Activated naive CD4-positive, alpha-beta T cell treated with anti-CD3 and anti-CD28 coated beads, Interleukin-2, amount 50 U/mL, for 72 hours (primary cell): ENCODE results near the gene SLCO2A1. TPM values are rescaled to one million over a fixed set of nuclear protein-coding genes. Genes with fewer than 3 reads are reported as not detected.

ENCODE experiments used
- ATAC-seq, 2 donors: fragments of 150-1000 bp; cut with Tn5 transposase; 2 replicates each; pipeline ENCODE4 v1.10.0; 2021; ENCODE audit warnings: mild to moderate bottlenecking in 2 of 2, moderate library complexity in 2 of 2
- DNase-seq, 2 donors: peaks; one replicate each; pipeline ENCODE4 v3.0.0; 2021 to 2022; ENCODE audit warnings: low spot score in 2 of 2
- H3K27ac Mint-ChIP-seq, 2 donors: one replicate each; pipeline ENCODE4 v1.8.0; 2022; ENCODE audit warnings: mild to moderate bottlenecking in 2 of 2, mixed read lengths in 2 of 2
- H3K36me3 Mint-ChIP-seq, 2 donors: one replicate each; pipeline ENCODE4 v1.8.0; 2022; ENCODE audit warnings: mixed read lengths in 2 of 2
- H3K9me3 Mint-ChIP-seq, 2 donors: one replicate each; pipeline ENCODE4 v1.8.0; 2022; ENCODE audit warnings: mixed read lengths in 2 of 2
- total RNA-seq, 2 donors: library from RNA; stranded (reverse); gene quantifications; one replicate each; pipeline ENCODE4 v1.2.3, GENCODE V29; 2022

Gene SLCO2A1
- total RNA-seq, 2 donors from 2014 or later: not detected

DNA sequence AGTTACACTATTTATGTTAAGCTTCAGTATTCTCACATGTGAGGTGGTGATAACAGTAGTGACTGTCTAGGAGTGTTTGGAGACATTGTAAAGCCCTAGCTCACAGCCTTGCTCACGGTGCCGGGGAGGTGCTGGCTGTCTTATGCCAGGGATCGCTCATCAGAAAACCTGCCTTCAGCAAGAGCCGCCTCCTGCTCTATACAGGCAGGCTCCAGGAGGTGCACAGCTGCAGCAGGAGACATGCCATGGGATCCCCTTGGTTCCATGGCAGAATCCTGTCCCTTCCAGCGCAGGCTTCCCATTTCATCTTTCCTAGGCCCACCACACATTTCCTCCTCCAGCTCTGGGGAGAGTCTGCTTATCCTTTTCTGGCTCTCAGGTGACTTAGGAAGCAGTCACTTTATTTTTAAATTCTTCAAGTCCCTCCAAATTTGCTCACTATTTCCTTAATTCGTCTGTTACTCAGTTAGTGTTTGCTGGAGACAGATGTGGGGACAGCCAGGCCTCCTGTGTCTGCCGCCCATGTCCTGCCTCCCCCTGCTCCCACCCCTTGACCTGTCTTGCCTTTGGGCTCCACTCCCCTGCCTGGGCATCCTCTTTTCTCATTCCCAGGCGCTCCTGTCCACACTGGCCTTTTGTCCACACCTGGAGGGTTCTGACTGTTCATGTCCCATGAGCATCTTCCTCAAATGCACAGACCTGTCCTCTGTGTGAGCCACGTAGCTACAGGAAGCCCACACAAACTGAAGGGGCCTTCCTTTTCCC, 31.7 kb downstream of the SLCO2A1 start:
- Mint-ChIP-seq H3K9me3 (no peaks in the 10 kb centered on the region), H3K36me3 (no peaks in the 10 kb centered on the region), H3K27ac (no peak overlapping the region)
- DNase-seq (no peak), ATAC-seq (no peak)

DNA sequence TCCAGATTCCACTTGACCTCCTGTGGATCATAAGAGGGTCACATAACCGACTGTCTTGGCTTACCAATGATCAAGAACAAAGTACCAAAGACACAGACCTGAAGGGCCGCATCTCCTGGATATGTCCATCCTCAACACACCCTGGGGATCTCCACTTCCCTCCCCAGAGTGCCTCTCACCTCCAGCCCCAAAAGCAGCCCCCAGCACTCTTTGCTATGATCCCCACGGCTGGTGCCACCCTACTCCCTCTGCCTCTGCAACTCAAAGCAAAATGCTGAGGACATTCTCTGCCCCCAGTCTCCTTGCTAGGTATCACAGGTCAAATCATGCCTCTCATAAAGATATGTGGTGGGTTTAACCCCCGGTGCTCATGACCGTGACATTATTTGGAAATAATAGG, 32.7 kb downstream of the SLCO2A1 start:
- no peaks in the 10 kb centered on the region for H3K9me3 Mint-ChIP-seq
- ATAC-seq (no peak), DNase-seq (no peak)
- no peaks in the 10 kb centered on the region for H3K36me3 Mint-ChIP-seq
- no peak overlapping the region for H3K27ac Mint-ChIP-seq

DNA sequence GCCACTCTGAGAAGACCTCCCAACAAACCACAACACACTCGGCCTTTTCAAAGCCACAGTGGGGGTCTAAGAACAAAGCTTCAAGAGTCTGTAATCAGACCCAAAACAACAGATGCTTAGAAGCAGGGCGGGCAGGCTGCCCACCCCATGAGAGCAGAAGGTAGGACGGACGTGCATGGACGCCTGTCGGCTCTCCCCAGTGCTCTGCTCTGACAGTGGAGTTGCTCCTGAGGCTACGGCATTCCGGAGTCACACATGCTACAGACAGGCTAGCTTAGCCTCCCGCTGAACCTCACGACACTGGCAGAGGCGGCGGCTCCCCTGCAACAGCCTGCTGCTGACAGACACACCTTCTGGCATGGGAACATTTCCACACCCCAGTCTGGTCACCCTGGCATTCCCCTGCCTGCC, 33.5 kb downstream of the SLCO2A1 start:
- Mint-ChIP-seq H3K36me3 (no peaks in the 10 kb centered on the region), H3K9me3 (no peaks in the 10 kb centered on the region), H3K27ac (no peak overlapping the region)
- no peak for ATAC-seq
- no peak for DNase-seq

DNA sequence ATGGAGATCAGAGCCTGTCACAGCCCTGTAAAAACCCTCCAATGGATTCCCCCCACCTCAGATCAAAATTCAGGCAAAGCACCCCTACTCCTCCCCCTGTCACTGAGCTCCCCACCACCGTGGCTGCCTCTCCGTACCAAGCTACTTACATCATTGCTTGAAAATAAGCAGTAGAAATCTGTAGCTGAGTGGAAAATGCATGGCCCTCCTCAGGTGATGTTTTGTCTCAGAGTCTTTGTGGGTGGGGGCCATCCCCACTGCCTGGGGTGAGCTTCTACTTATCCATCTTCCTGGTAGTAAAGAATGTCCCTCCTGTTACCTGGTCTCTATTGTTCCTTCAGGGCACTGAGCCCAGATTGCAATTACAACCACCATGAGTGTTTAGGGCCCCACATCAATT, 34.5 kb downstream of the SLCO2A1 start:
- no peaks in the 10 kb centered on the region for H3K9me3 Mint-ChIP-seq
- H3K36me3 Mint-ChIP-seq: no peaks in the 10 kb centered on the region
- no peak for DNase-seq
- no peak overlapping the region for H3K27ac Mint-ChIP-seq
- ATAC-seq: no peak

DNA sequence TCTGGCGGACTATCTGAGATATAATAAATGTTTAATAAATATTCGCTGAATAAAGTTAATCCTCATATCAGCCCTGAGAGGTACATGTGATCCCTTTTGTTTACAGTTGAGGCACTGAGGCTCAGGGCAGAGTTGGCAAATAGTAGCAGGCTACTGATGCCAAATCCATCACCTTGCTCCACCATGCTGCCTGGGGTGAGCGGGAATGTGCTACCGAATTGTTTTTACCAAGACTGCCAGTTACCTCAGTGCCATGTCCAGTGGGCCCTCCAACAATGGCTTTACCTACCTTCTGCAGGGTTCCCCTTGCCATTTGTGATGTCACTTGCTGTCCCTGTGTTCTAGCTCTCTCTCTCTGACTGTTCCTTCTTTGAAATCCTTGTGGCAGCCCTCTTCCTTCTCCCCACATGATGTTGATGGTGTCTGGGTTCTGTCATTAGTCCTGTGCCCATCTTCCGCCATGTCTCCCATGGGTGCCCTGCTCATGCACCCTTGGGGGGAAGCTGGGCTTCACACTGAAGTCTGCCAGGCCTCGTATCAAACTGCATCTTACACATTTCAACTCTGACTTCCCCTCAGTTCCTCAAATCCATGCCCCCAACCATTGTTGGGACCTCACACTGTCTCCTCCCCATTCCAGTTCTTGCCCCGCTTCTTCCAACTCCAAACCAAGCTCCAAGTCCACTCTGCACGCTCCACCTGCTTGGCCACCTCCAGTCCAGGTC, 35.4 kb downstream of the SLCO2A1 start:
- ATAC-seq (no peak), DNase-seq (no peak)
- Mint-ChIP-seq H3K27ac (no peak overlapping the region), H3K9me3 (no peaks in the 10 kb centered on the region), H3K36me3 (no peaks in the 10 kb centered on the region)

DNA sequence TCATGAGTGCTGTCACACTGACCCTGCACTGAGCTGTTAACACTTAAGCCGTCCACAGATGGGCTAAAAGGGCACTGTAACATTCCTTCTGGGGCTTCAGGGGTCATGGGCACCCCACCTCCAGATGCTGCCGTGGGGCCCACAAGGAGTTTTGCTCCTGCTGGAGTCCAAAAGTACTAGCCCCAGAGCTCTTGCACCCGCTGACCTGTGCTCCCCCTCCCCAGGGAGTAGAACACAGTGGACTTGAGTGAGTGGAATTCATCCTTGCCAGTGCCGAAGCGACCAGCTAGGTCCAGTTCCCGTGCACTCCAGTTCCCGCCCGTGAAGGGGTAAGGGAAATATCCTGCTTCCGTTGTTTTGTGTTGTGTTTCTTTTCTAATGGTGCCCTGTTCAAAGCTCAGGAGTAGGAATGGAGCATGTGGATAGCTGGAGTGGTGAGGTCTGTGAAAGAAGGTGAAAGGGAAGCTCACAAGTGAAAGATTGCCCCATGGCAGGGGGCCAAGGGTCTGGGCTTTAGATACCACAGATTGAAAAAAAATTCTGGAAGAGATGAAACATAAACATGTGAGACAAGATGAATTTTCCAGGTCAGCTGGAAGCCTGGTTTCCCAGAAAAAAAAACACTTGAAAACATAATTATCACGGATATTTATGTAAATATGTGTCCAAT, 36.6 kb downstream of the SLCO2A1 start:
- H3K27ac Mint-ChIP-seq: no peak overlapping the region
- ATAC-seq: no peak
- no peaks in the 10 kb centered on the region for H3K9me3 Mint-ChIP-seq
- DNase-seq: no peak
- H3K36me3 Mint-ChIP-seq: no peaks in the 10 kb centered on the region

DNA sequence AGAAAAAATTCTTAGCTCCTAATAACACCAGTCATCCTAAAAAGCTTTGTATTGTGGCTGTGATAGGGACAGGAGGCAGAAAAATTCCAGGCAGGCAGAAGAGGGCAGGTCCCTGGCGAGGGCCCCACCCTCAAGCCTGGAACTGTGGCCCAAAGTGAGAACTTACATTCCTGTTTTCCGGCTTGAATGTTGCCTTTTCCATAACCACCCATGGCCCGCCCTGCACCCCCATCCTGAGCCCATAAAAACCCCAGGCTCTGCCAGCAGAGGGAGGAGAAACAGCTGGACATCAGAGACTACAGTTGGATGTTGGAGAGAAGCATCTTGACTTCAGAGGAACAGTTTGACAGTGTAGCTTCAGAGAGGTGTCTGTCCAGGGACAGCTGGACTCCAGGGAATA, 37.3 kb downstream of the SLCO2A1 start:
- Mint-ChIP-seq H3K9me3 (no peaks in the 10 kb centered on the region), H3K36me3 (no peaks in the 10 kb centered on the region), H3K27ac (no peak overlapping the region)
- ATAC-seq: no peak
- DNase-seq: no peak

DNA sequence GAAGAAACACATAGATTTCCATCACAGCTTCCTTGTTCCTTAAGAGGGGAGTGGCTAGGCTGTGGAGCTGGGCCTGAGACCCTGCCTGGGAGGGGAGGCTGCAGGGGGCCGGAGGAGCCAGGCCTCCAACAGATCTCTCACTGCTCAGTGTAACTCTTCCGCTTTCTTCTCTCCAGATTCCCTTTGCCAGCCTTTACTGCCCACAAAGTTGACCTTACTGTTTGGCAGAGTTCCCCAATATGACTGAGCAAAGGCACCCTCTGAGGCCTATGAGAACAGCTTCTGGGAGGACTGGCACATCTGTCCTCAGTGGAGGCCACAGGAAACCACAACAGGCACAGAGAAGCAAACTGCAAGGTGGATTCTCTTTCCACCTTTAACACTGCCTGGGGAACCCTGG, 38.1 kb downstream of the SLCO2A1 start:
- Mint-ChIP-seq H3K9me3 (no peaks in the 10 kb centered on the region), H3K36me3 (no peaks in the 10 kb centered on the region), H3K27ac (no peak overlapping the region)
- DNase-seq: no peak
- ATAC-seq: no peak

DNA sequence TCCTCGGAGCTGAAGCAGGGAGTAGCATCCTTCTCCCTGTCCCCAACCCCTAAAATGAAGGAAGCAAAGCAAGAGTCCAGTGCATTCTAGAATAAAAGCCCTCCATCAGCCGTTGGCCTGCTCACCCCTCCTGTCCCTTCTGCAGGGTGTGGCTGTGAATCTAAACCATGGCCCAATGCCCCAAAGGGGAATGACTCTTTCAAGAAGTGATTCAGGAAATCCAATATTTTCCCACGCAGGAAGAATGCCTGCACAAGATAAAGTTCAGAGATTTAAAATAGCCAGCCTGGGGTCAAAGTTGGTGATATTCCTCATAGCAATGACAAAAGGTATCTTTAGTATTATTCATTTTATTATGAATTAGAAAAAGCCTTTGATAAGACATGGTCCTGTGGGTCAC, 38.5 kb downstream of the SLCO2A1 start:
- Mint-ChIP-seq H3K27ac (no peak overlapping the region), H3K36me3 (no peaks in the 10 kb centered on the region), H3K9me3 (no peaks in the 10 kb centered on the region)
- no peak for DNase-seq
- ATAC-seq: no peak

DNA sequence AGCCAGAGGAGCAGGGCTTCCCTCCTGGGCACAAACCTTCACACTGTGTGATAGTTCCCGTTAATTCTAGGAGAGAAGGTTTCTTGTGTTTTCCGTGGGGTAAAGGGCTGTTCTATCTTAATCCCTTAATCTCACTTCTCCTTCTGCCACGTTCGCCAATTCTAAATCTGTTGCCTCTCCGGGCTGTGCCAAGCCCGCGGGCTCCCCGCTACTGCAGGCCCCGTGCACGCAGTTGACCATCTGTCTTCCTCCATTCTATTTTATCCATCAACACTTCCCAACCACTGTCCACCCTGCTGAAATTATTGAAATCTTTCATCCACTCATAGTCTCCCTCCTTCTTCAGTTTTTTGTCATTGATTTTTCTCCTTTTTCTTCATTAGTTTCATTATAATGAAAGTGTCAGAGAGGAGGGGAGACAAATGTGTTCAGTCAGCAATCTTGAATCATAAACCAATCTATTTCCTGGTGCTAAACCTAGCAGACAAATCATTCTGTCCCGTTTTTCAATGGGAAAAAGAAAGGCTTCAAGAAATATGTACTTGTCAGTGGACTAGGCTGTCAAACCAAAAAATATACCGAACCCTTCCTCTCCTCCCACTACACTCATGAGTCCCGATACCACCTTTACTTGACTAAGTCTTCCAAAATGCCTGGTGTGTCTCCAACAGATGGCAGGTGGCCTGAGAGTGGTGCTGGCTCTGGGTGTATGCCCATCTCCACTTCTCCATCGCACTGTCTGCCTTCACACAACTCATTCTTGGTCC, 39.6 kb downstream of the SLCO2A1 start:
- Mint-ChIP-seq H3K27ac (no peak overlapping the region), H3K36me3 (no peaks in the 10 kb centered on the region), H3K9me3 (no peaks in the 10 kb centered on the region)
- DNase-seq (no peak), ATAC-seq (no peak)

DNA sequence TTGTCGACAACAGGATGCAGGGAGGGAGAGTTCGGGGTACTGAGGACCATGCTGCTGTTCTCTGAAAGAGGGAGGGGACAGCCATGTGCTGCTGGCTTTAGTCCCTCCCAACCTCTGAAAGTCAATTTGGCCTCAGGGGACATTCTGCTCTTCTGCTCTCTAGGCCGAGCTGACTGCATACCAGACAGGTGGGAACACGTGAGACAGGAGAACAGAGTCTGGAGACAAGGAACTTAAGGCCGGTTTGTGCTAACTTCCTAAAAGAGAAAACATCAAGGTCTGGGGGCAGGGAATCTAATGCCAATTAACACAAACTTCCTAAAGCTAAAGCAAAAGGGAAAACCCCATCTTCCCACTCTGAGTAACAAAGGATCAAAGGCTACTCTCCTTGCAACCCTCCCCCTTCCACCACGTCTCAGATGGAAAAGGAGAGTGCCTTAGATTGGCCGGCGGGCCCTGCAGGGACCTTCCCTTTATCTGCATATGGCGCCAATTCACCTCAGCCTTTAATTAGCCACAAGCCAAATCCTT, 41.0 kb downstream of the SLCO2A1 start:
- no peak for DNase-seq
- Mint-ChIP-seq H3K27ac (no peak overlapping the region), H3K9me3 (no peaks in the 10 kb centered on the region), H3K36me3 (no peaks in the 10 kb centered on the region)
- ATAC-seq: no peak

DNA sequence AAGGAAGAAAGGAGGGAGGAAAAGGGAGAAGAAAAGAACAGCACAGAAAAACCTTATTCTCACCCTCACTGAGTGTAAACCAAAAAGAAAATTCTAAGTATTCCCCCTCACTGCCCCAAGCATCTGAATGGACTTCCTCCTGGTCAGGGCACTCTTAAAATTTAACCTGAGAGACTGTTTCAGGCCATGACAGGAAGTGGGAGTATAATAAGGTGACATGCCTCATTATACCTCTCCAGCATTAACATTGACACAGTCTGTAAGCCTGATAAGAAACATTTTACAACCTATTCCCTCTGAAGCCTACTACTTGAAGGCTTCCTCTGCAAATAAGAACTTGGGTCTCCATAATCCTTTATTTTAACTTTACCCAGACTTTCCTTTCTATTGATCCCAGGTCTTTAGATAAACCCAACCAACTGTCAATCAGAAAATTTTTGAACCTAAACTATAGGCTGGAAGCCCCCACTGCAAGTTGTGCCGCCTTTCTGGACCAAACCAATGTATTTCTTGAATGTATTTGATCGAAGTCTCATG, 41.7 kb downstream of the SLCO2A1 start:
- ATAC-seq (no peak), DNase-seq (no peak)
- H3K9me3 Mint-ChIP-seq: no peaks in the 10 kb centered on the region
- no peak overlapping the region for H3K27ac Mint-ChIP-seq
- no peaks in the 10 kb centered on the region for H3K36me3 Mint-ChIP-seq

DNA sequence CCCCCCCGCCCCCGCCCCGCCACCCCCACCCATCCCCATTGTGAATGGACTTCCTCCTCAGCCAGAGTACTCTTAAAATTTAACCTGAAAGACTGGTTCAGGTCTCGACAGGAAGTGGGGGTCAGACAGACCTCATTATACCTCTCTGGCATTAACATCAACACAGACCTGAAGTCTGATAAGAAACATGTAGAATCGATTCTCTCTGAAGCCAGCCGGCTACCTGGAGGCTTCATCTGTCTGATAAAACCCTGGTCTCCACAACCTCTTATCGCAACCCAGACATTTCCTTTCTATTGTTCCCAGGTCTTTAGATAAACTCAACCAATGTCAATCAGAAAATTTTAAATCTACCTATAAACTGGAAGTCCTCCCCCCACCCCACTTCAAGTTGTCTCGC, 42.6 kb downstream of the SLCO2A1 start:
- DNase-seq (no peak), ATAC-seq (no peak)
- no peaks in the 10 kb centered on the region for H3K9me3 Mint-ChIP-seq
- no peaks in the 10 kb centered on the region for H3K36me3 Mint-ChIP-seq
- no peak overlapping the region for H3K27ac Mint-ChIP-seq

DNA sequence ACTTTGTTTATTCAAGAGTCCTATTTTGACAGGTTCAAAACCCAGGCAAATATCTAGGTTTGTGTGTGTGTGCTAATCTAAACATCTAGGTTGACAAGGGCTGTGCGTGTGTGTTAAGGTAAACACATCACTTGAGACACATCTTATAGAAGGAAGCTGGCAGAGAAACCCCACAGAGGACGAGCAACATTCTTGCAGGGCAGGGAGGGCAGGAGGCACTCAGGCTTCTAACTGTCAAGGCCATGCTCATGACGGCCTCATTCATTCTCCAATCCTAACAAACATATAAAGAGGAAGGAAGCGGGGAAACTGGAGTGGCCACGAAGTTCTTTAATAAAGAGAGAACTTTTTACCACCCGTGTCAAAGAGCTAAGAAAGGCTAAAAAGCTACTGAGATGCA, 43.4 kb downstream of the SLCO2A1 start:
- no peaks in the 10 kb centered on the region for H3K36me3 Mint-ChIP-seq
- no peak for ATAC-seq
- H3K27ac Mint-ChIP-seq: no peak overlapping the region
- no peaks in the 10 kb centered on the region for H3K9me3 Mint-ChIP-seq
- DNase-seq: no peak

DNA sequence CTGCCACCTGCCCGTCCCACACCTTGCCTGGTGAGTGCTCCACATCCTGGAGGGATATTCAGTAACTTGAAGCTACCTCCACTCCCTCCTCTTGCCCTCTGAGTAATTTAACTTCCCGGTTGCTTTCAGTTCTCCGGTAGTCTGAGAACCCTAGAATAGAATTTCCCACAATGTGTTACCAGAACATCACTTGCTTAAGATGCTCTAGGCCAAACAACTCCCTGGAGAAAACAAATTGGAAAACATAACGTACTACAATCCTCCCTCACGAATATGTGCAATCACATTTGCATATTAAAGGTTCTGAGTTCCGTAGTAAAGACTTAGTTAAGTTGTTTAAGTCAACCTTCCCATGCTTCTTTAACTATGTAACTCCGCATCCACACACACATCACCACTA, 44.8 kb downstream of the SLCO2A1 start:
- H3K27ac Mint-ChIP-seq: no peak overlapping the region
- H3K36me3 Mint-ChIP-seq: no peaks in the 10 kb centered on the region
- no peak for DNase-seq
- no peak for ATAC-seq
- no peaks in the 10 kb centered on the region for H3K9me3 Mint-ChIP-seq
